Myometrial cell (primary cell): ENCODE results near the gene KRTAP10-7. TPM values are rescaled to one million over a fixed set of nuclear protein-coding genes. Genes with fewer than 3 reads are reported as not detected.

Experiments used
- total RNA-seq: library from RNA; depleted of rRNA; stranded (reverse); fragments of >200 nt; gene quantifications from 2 replicates; pipeline ENCODE4 v1.2.3, GENCODE V29; 2015

Gene KRTAP10-7
- not detected in 2 replicates for total RNA-seq

GRCh38 chr21:44600118-44600978 is at the start of gene KRTAP10-7:
TSS of gene KRTAP10-7 (plus strand) at chr21:44600597. CDS start at chr21:44600622, 25 bp downstream.

DNA sequence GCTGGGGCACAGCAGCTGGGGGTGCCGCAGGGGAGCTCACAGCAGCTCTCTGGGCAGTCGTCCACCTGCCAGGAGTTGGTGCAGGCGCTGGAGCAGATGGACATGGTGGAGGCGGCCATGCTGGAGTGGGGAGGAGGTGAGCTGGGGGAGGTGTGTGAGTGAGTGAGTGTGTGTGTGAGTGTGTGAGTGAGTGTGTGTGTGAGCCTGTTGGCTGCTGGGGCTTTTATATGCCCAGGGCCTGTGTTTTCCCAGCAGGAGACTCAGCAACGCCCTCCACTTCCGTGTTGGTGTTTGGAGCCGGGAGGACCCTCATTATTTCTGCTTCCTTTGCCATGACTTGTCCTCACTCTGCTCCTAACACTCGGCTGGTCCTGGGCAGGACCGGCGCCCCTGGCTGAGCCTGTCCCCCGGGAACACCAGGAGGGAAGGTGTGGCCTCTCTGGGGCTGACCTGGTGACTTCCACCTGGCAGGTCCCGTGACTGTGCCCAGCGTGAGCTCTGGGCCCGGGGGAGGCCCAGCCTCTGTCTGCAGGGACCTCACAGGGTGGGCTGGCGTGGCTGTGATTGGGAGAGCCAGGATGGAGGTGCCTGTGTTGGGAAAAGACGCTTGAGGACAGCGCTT is 48.9 kb upstream of the KRTAP10-7 start, which contains the start of gene KRTAP10-2:
Gene KRTAP10-2, minus strand, starts transcription at position 166 of the 622 bp plus-strand sequence. Its CDS starts 47 bp downstream, at position 119.

DNA sequence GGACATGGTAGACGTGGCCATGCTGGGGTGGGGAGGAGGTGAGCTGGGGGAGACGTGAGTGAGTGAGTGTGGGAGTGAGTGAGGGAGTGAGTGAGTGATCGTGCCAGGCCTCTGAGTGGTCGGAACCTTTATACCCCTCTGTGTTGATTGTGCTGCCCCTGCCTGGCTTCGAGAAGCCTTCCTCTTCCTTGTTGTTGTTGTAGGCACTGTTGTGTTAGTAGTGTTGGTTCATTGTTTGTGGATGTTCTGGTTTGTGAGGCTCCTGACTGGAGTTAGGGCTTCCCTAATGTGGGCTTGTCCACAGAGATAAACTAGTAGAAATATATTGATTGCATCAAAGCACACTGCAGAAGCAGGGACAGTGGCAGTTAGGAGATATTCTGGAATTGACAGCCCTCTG is 41.7 kb upstream of the KRTAP10-7 start, which contains the start of gene KRTAP10-3:
Gene KRTAP10-3, minus strand, starts transcription at position 101 of the 400 bp plus-strand sequence. Its CDS starts 80 bp downstream, at position 21.

DNA sequence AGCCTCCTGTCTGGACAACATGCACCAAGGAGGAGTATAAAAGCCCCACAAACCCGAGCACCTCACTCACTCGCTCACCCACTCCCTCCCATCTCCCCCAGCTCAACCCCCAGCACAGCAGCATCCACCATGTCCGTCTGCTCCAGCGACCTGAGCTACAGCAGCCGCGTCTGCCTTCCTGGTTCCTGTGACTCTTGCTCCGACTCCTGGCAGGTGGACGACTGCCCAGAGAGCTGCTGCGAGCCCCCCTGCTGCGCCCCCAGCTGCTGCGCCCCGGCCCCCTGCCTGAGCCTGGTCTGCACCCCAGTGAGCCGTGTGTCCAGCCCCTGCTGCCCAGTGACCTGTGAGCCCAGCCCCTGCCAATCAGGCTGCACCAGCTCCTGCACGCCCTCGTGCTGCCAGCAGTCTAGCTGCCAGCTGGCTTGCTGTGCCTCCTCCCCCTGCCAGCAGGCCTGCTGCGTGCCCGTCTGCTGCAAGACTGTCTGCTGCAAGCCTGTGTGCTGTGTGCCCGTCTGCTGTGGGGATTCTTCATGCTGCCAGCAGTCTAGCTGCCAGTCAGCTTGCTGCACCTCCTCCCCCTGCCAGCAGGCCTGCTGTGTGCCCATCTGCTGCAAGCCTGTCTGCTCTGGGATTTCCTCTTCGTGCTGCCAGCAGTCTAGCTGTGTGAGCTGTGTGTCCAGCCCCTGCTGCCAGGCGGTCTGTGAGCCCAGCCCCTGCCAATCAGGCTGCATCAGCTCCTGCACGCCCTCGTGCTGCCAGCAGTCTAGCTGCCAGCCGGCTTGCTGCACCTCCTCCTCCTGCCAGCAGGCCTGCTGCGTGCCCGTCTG is 26.6 kb upstream of the KRTAP10-7 start, which contains the start of gene KRTAP10-4:
Gene KRTAP10-4, plus strand, starts transcription at position 100 of the 827 bp plus-strand sequence. Its CDS starts 30 bp downstream, at position 130.

DNA sequence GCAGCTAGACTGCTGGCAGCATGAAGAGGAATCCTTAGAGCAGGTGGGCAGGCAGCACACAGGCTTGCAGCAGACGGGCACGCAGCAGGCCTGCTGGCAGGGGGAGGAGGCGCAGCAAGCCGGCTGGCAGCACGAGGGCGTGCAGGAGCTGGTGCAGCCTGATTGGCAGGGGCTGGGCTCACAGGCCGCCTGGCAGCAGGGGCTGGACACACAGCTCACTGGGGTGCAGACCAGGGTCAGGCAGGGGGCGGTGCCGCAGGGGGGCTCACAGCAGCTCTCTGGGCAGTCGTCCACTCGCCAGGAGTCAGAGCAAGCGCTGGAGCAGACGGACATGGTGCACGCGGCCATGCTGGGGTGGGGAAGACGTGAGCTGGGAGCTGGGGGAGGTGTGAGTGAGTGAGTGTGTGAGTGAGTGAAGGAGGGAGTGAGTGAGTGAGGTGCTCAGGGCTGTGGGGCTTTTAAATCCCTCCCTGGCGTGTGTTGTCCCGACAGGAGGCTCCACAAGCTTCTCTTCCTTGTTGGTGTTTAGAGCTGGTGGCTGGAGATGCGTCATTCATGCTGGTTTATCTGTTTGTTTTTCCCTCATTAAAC is 20.1 kb upstream of the KRTAP10-7 start, which contains the start of gene KRTAP10-5:
Gene KRTAP10-5, minus strand, starts transcription at position 374 of the 591 bp plus-strand sequence. Its CDS starts 26 bp downstream, at position 348.

GRCh38 chr21:44592446-44593311 is 7.7 kb upstream of the KRTAP10-7 start, which contains the start of gene KRTAP10-6:
TSS of gene KRTAP10-6 (minus strand) at chr21:44592505. CDS start at chr21:44592484, 21 bp downstream.

GRCh38 chr21:44612029-44612486 is 11.7 kb downstream of the KRTAP10-7 start, which contains the start of gene KRTAP10-8:
TSS of gene KRTAP10-8 (plus strand) at chr21:44612079. CDS start at chr21:44612101, 22 bp downstream.

DNA sequence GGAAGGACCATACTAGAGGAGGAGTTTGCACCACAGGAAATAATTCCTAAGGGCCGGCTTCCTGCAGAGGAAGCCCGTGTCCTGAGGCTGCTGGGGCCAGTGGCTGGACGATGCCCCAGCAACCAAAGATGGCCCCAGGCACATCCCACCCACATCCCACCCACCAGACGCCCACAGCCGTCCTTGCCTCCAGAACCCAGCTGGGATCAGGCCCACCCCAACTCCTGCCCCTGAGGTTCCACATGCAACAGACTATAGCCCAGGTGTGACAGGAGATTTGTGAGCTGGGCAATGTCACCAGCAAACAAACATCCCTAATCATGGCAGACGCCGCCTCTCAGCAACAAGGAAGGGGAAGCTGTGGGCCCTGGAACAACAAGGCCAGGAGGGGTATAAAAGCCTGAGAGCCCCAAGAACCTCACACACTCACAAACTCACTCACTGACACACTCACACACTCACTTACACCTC is 26.3 kb downstream of the KRTAP10-7 start, which contains the start of gene KRTAP10-9:
Gene KRTAP10-9, plus strand, starts transcription at position 421 of the 471 bp plus-strand sequence. CDS start 79 bp downstream, outside the sequence.

DNA sequence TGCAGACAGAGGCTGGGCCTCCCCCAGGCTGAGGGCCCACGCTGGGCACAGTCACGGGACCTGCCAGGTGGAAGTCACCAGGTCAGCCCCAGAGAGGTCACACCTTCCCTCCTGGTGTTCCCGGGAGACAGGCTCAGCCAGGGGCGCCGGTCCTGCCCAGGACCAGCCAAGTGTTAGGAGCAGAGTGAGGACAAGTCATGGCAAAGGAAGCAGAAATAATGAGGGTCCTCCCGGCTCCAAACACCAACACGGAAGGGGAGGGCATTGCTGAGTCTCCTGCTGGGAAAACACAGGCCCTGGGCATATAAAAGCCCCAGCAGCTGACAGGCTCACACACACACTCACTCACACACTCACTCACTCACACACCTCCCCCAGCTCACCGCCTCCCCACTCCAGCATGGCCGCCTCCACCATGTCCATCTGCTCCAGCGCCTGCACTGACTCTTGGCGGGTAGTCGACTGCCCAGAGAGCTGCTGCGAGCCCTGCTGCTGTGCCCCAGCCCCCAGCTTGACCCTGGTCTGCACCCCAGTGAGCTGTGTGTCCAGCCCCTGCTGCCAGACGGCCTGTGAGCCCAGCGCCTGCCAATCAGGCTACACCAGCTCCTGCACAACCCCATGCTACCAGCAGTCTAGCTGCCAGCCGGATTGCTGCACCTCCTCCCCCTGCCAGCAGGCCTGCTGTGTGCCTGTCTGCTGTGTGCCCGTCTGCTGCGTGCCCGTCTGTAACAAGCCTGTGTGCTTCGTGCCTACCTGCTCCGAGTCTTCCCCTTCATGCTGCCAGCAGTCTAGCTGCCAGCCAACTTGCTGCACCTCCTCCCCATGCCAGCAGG is 36.8 kb downstream of the KRTAP10-7 start, which contains the start of gene KRTAP10-10:
Gene KRTAP10-10, plus strand, starts transcription at position 339 of the 833 bp plus-strand sequence. Its CDS starts 62 bp downstream, at position 401.

DNA sequence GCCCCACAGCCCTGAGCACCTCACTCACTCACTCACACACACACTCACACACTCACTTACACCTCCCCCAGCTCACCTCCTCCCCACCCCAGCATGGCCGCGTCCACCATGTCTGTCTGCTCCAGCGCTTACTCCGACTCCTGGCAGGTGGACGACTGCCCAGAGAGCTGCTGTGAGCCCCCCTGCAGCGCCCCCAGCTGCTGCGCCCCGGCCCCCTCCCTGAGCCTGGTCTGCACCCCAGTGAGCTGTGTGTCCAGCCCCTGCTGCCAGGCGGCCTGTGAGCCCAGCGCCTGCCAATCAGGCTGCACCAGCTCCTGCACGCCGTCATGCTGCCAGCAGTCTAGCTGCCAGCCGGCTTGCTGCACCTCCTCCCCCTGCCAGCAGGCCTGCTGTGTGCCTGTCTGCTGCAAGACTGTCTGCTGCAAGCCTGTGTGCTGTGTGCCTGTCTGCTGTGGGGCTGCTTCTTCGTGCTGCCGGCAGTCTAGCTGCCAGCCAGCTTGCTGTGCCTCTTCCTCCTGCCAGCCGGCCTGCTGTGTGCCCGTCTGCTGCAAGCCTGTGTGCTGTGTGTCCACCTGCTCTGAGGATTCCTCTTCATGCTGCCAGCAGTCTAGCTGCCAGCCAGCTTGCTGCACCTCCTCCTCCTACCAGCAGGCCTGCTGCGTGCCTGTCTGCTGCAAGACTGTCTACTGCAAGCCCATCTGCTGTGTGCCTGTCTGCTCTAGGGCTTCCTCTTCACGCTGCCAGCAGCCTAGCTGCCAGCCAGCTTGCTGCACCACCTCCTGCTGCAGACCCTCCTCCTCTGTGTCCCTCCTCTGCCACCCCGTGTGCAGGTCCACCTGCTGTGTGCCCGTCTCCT is 46.2 kb downstream of the KRTAP10-7 start, which contains the start of gene KRTAP10-11:
Gene KRTAP10-11, plus strand, starts transcription at position 49 of the 856 bp plus-strand sequence. Its CDS starts 45 bp downstream, at position 94.

Other genes starting within 250 kb of the KRTAP10-7 start
- not detected in 2 replicates for gene TRPM2, start 247.0 kb upstream of the KRTAP10-7 start, total RNA-seq
- 0.18 and 0.29 TPM in 2 replicates for gene LRRC3, start 145.1 kb upstream of the KRTAP10-7 start, total RNA-seq
- not detected in 2 replicates for gene KRTAP10-1, start 60.4 kb upstream of the KRTAP10-7 start, total RNA-seq
- gene KRTAP10-2, start 49.1 kb upstream of the KRTAP10-7 start, total RNA-seq: not detected in 2 replicates
- not detected in 2 replicates for gene KRTAP10-3, start 41.8 kb upstream of the KRTAP10-7 start, total RNA-seq
- gene KRTAP10-4, start 26.9 kb upstream of the KRTAP10-7 start, total RNA-seq: not detected in 2 replicates
- not detected in 2 replicates for gene KRTAP10-5, start 20.0 kb upstream of the KRTAP10-7 start, total RNA-seq
- not detected in 2 replicates for gene KRTAP10-6, start 8.1 kb upstream of the KRTAP10-7 start, total RNA-seq
- not detected in 2 replicates for gene KRTAP10-8, start 11.5 kb downstream of the KRTAP10-7 start, total RNA-seq
- not detected in 2 replicates for gene KRTAP10-9, start 26.5 kb downstream of the KRTAP10-7 start, total RNA-seq
- gene KRTAP10-10, start 36.8 kb downstream of the KRTAP10-7 start, total RNA-seq: not detected in 2 replicates
- not detected in 2 replicates for gene KRTAP10-11, start 45.8 kb downstream of the KRTAP10-7 start, total RNA-seq
- not detected in 2 replicates for gene KRTAP12-4, start 54.1 kb downstream of the KRTAP10-7 start, total RNA-seq
- not detected in 2 replicates for gene KRTAP12-3, start 57.3 kb downstream of the KRTAP10-7 start, total RNA-seq
- gene KRTAP12-2, start 66.3 kb downstream of the KRTAP10-7 start, total RNA-seq: not detected in 2 replicates
- gene KRTAP12-1, start 81.6 kb downstream of the KRTAP10-7 start, total RNA-seq: not detected in 2 replicates
- gene KRTAP10-12, start 96.6 kb downstream of the KRTAP10-7 start, total RNA-seq: not detected in 2 replicates
- not detected in 2 replicates for gene TSPEAR, start 111.0 kb downstream of the KRTAP10-7 start, total RNA-seq
- 22.3 and 22.5 TPM in 2 replicates for gene UBE2G2, start 201.2 kb downstream of the KRTAP10-7 start, total RNA-seq
- 85.0 and 99.4 TPM in 2 replicates for gene SUMO3, start 217.5 kb downstream of the KRTAP10-7 start, total RNA-seq